ENCODE results near the gene HGFAC. TPM values are rescaled to one million over a fixed set of nuclear protein-coding genes. Genes with fewer than 3 reads are reported as not detected.

HGFAC gene
- polyA plus RNA-seq, 1 donor from 2014 or later = 16.2 TPM

DNA sequence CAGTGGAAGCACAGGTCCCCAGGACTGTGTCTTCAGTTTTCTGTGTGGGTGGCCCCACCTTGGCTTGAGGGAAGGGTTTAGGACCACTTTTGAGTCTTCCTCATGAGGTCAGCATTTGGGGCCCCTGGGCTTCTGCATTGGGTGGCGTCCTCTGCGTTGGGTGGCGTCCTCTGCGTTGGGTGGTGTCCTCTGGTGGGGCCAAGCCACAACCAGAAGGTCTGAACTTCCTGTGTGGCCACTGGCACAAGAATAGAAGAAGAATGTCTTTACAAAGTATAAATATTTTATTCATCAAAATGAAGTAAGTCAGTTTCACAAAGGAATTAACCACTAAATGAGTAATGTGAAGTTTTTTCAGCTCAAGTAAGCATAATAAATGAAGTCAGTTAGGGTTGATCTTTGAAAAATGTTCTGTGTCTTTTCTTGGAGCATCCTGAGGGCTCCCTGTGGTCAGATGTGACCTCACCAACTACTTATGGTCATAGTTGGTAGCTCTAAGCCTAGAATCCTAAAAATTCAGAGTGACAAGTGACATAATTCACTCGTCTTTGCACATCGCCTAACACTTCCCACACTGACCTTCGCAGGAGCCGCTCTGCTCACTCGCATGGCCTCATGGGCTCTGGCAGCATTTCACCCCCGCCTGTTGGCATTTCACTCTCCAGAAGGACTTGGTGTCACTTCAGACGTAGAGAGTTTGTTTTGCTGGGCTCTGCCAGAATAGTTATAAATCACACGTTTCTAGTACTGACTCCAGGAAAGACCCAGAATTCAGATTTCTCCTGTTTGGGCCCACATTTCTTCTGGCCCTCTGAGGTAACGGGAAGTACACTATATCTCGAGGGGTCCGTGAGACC lies 39.0 kb upstream of the HGFAC start:
- Histone ChIP-seq H3K9me2 (ENCODE audit: insufficient read depth, low read length) (no peaks in the 10 kb centered on the region), H3K79me2 (replicated peaks; ENCODE audit: insufficient read depth, low read length) (no peaks in the 10 kb centered on the region), H3K27ac (ENCODE audit: low read length) (no peak overlapping the region), H3K4me2 (ENCODE audit: low read length) (no peak overlapping the region), H2AFZ (ENCODE audit: low read depth, low read length) (no peak overlapping the region), H4K20me1 (ENCODE audit: insufficient read depth) (no peaks in the 10 kb centered on the region), H3K27me3 (ENCODE audit: insufficient read depth, low read depth, low read length) (no peaks in the 10 kb centered on the region), H3K9me3 (ENCODE audit: low read length) (no peaks in the 10 kb centered on the region), H3K36me3 (ENCODE audit: insufficient read depth, low read length) (no peaks in the 10 kb centered on the region), H3K9ac (ENCODE audit: low read length) (no peak overlapping the region), H3F3A (ENCODE audit: insufficient read depth, low read length, poor library complexity, severe bottlenecking) (no peaks in the 10 kb centered on the region), H3K4me3 (ENCODE audit: low read length) (no peak overlapping the region)
- no peak for TF ChIP-seq TAF1 (IDR thresholded peaks at IDR 0.05; ENCODE audit: low read depth)
- TF ChIP-seq RAD21 (conservative IDR thresholded peaks at IDR 0.05) = no peak
- TF ChIP-seq SMC3 (conservative IDR thresholded peaks at IDR 0.05; ENCODE audit: poor library complexity) = no peak
- no peak for TF ChIP-seq EZH2 (IDR thresholded peaks at IDR 0.05; ENCODE audit: borderline replicate concordance, insufficient read depth, low read length, poor library complexity, severe bottlenecking)
- TF ChIP-seq REST (IDR thresholded peaks at IDR 0.05; ENCODE audit: borderline replicate concordance) = no peak
- TF ChIP-seq MXI1 (conservative IDR thresholded peaks at IDR 0.05; ENCODE audit: poor library complexity, severe bottlenecking) = no peak
- no peak for TF ChIP-seq POLR2AphosphoS5 (IDR thresholded peaks at IDR 0.05)
- TF ChIP-seq, protein P1, sequence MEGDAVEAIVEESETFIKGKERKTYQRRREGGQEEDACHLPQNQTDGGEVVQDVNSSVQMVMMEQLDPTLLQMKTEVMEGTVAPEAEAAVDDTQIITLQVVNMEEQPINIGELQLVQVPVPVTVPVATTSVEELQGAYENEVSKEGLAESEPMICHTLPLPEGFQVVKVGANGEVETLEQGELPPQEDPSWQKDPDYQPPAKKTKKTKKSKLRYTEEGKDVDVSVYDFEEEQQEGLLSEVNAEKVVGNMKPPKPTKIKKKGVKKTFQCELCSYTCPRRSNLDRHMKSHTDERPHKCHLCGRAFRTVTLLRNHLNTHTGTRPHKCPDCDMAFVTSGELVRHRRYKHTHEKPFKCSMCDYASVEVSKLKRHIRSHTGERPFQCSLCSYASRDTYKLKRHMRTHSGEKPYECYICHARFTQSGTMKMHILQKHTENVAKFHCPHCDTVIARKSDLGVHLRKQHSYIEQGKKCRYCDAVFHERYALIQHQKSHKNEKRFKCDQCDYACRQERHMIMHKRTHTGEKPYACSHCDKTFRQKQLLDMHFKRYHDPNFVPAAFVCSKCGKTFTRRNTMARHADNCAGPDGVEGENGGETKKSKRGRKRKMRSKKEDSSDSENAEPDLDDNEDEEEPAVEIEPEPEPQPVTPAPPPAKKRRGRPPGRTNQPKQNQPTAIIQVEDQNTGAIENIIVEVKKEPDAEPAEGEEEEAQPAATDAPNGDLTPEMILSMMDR (IDR thresholded peaks at IDR 0.05; ENCODE audit: poor library complexity, severe bottlenecking) = no peak
- no peak for TF ChIP-seq EP300 (conservative IDR thresholded peaks at IDR 0.05; ENCODE audit: poor library complexity, severe bottlenecking)

DNA sequence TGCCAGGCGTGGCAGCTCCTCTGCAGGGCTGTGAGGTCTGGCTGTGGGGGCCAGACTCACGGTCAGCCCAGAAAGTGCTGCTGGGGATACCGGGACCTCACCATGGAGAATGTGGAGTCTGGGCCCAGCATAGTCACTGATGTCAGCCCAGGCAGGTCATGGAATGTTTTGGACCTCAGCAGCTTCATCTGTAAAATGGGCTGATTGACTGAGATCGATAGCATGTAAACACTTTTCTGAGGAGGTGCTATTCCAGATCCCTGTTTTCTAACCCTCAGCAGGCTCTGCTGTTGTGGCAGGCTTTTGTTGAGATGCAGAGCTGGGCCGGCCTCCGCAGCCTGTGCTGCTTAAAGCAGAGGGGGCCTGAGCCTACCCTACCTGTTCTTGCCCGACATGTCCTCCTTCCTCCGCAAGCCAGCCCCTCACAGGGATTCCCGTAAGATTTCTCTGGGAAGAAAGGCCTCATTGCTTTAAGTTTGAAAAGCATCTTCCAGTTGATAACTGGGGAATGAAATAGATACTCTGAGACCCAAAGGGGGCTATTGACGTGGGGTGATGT lies 38.3 kb upstream of the HGFAC start:
- H3K9ac ChIP-seq (ENCODE audit: low read length) = no peak overlapping the region
- no peaks in the 10 kb centered on the region for H4K20me1 ChIP-seq (ENCODE audit: insufficient read depth)
- no peaks in the 10 kb centered on the region for H3K36me3 ChIP-seq (ENCODE audit: insufficient read depth, low read length)
- H3K79me2 ChIP-seq (replicated peaks; ENCODE audit: insufficient read depth, low read length) = no peaks in the 10 kb centered on the region
- no peaks in the 10 kb centered on the region for H3K27me3 ChIP-seq (ENCODE audit: insufficient read depth, low read depth, low read length)
- H3K4me3 ChIP-seq (ENCODE audit: low read length) = no peak overlapping the region
- H3K9me2 ChIP-seq (ENCODE audit: insufficient read depth, low read length) = no peaks in the 10 kb centered on the region
- H3F3A ChIP-seq (ENCODE audit: insufficient read depth, low read length, poor library complexity, severe bottlenecking) = no peaks in the 10 kb centered on the region
- no peaks in the 10 kb centered on the region for H3K9me3 ChIP-seq (ENCODE audit: low read length)
- H2AFZ ChIP-seq (ENCODE audit: low read depth, low read length) = no peak overlapping the region
- TF ChIP-seq SMC3 (conservative IDR thresholded peaks at IDR 0.05; ENCODE audit: poor library complexity) (no peak), TAF1 (IDR thresholded peaks at IDR 0.05; ENCODE audit: low read depth) (no peak), MXI1 (conservative IDR thresholded peaks at IDR 0.05; ENCODE audit: poor library complexity, severe bottlenecking) (no peak), RAD21 (conservative IDR thresholded peaks at IDR 0.05) (no peak), EZH2 (IDR thresholded peaks at IDR 0.05; ENCODE audit: borderline replicate concordance, insufficient read depth, low read length, poor library complexity, severe bottlenecking) (no peak), REST (IDR thresholded peaks at IDR 0.05; ENCODE audit: borderline replicate concordance) (no peak), EP300 (conservative IDR thresholded peaks at IDR 0.05; ENCODE audit: poor library complexity, severe bottlenecking) (no peak), POLR2AphosphoS5 (IDR thresholded peaks at IDR 0.05) (no peak)
- TF ChIP-seq, protein P1 (IDR thresholded peaks at IDR 0.05; ENCODE audit: poor library complexity, severe bottlenecking) = no peak
- H3K27ac ChIP-seq (ENCODE audit: low read length) = no peak overlapping the region
- H3K4me2 ChIP-seq (ENCODE audit: low read length) = no peak overlapping the region

Data from neural cell (in vitro differentiated cells).